Right atrium auricular region (tissue), 2 donors: ENCODE data around the gene OAT. TPM values are rescaled to one million over a fixed set of nuclear protein-coding genes. Genes with fewer than 3 reads are reported as not detected.

Experiments
- DNase-seq: peaks from one replicate; pipeline ENCODE4 v3.0.0-alpha.2; 2019; ENCODE audit warnings: low spot score
- H3K27ac ChIP-seq, 2 donors: fragments of 200-600 bp; sonication (generic); 1 replicate in 1 of 2; 2 replicates in 1 of 2; pipeline ENCODE4 v1.5.1; 2016 to 2019
- H3K27me3 ChIP-seq, 2 donors: fragments of 200-600 bp; sonication (generic); one replicate each; pipeline versions ENCODE4 v1.5.1 to v1.6.0; 2017 to 2019
- H3K36me3 ChIP-seq: fragments of 200-600 bp; sonication (generic); one replicate; pipeline ENCODE4 v1.5.1; 2016
- H3K4me1 ChIP-seq, 2 donors: fragments of 200-600 bp; sonication (generic); one replicate each; pipeline versions ENCODE4 v1.5.1 to v1.6.0; 2017 to 2019
- H3K4me3 ChIP-seq, 2 donors: fragments of 200-600 bp; sonication (generic); 1 replicate in 1 of 2; 2 replicates in 1 of 2; pipeline ENCODE4 v1.5.1; 2017 to 2019; ENCODE audit warnings: mild to moderate bottlenecking in 1 of 2, moderate library complexity in 1 of 2
- H3K9me3 ChIP-seq, 2 donors: fragments of 200-600 bp; sonication (generic); one replicate each; pipeline ENCODE4 v1.5.1; 2019
- CTCF ChIP-seq, 2 donors: fragments of 200-600 bp; sonication (generic); IDR thresholded peaks; one replicate each; pipeline ENCODE4 v1.5.1; 2019; ENCODE audit warnings: antibody characterized with exemption in 2 of 2
- total RNA-seq, 2 donors: library from RNA; depleted of rRNA; stranded (reverse); fragments of >200 nt; gene quantifications; one replicate each; pipeline ENCODE4 v1.1.0, GENCODE V29; 2016

Gene OAT
- total RNA-seq, 2 donors from 2014 or later = 42.1 to 49.8 TPM

GRCh38 chr10:124417895-124418725, 613 bp downstream of the OAT start:
- peak; percentile 65 for DNase-seq
- peak in 1 of 2 donors; percentile 25 for TF ChIP-seq CTCF (IDR thresholded peaks at IDR 0.05)
- no peaks in the 10 kb centered on the region for H3K36me3 ChIP-seq
- H3K27me3 ChIP-seq = no peaks in the 10 kb centered on the region
- peaks cover 0 to 42% of the 10 kb centered on the region in 2 donors for H3K4me1 ChIP-seq
- H3K4me3 ChIP-seq = peak overlapping the region; percentile 78 to 91
- H3K27ac ChIP-seq = peak overlapping the region; percentile 92 to 94
- H3K9me3 ChIP-seq = no peaks in the 10 kb centered on the region

- no peak overlapping the region for H3K27ac ChIP-seq
- no peak for DNase-seq
- no peaks in the 10 kb centered on the region for H3K36me3 ChIP-seq
- peaks cover 0 to 42% of the 10 kb centered on the region in 2 donors for H3K4me1 ChIP-seq
- TF ChIP-seq CTCF (IDR thresholded peaks at IDR 0.05) = no peak
- no peaks in the 10 kb centered on the region for H3K27me3 ChIP-seq
- H3K9me3 ChIP-seq = no peaks in the 10 kb centered on the region
- H3K4me3 ChIP-seq = no peak overlapping the region
Measured at GRCh38 chr10:124416733-124417132, 2.0 kb downstream of the OAT start.

- H3K27me3 ChIP-seq = no peaks in the 10 kb centered on the region
- no peak for TF ChIP-seq CTCF (IDR thresholded peaks at IDR 0.05)
- H3K4me1 ChIP-seq = peaks cover 0 to 42% of the 10 kb centered on the region in 2 donors
- H3K27ac ChIP-seq = peak overlapping the region in 1 of 2 donors; percentile 18
- no peak overlapping the region for H3K4me3 ChIP-seq
- no peak for DNase-seq
- H3K36me3 ChIP-seq = no peaks in the 10 kb centered on the region
- H3K9me3 ChIP-seq = no peaks in the 10 kb centered on the region
Measured at GRCh38 chr10:124415210-124415609, 3.5 kb downstream of the OAT start.

- TF ChIP-seq CTCF (IDR thresholded peaks at IDR 0.05) = no peak
- peaks cover 5% of the 10 kb centered on the region for H3K36me3 ChIP-seq
- H3K9me3 ChIP-seq = no peaks in the 10 kb centered on the region
- H3K27me3 ChIP-seq = no peaks in the 10 kb centered on the region
- DNase-seq = no peak
- H3K27ac ChIP-seq = no peak overlapping the region
- peaks cover 0 to 42% of the 10 kb centered on the region in 2 donors for H3K4me1 ChIP-seq
- H3K4me3 ChIP-seq = no peak overlapping the region
Measured at GRCh38 chr10:124414076-124414475, 4.6 kb downstream of the OAT start.

- Histone ChIP-seq H3K4me1 (peaks cover 0 to 14% of the 10 kb centered on the region in 2 donors), H3K36me3 (peaks cover 44% of the 10 kb centered on the region), H3K9me3 (no peaks in the 10 kb centered on the region), H3K27me3 (no peaks in the 10 kb centered on the region), H3K4me3 (no peak overlapping the region), H3K27ac (no peak overlapping the region)
- TF ChIP-seq CTCF (IDR thresholded peaks at IDR 0.05) = no peak
- DNase-seq = no peak
Measured at GRCh38 chr10:124409696-124410095, 9.0 kb downstream of the OAT start.
